ENCODE results near the gene ANKMY1.
"Not testable (repeated sequence)": the region's sequence is repeated elsewhere in the genome, so short reads cannot be mapped to it uniquely, and the experiment has no call there.

ANKMY1 gene

DNA sequence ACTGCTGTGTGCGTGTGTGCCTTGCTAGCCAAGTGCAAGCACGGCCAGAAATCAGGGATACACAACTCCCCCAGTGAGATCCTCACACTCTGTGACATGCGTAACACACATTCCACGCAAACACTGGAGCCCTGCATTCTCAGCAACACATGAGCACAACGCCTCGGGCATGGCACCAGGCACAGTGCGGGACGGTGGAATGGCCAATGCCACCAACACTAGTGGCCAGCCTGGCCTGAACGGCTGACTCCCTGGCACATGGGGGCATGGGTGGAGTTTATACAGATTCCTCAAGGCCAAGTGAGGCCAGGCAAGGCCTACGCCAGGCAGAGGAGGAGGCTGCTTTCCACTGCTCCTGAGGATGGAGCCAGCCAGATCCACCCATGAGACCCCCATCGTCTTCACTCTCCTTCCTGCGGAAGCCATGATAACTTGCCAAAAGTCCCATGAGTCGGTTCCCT, 56.2 kb downstream of the ANKMY1 start:
- DNase-seq: no peak

DNA sequence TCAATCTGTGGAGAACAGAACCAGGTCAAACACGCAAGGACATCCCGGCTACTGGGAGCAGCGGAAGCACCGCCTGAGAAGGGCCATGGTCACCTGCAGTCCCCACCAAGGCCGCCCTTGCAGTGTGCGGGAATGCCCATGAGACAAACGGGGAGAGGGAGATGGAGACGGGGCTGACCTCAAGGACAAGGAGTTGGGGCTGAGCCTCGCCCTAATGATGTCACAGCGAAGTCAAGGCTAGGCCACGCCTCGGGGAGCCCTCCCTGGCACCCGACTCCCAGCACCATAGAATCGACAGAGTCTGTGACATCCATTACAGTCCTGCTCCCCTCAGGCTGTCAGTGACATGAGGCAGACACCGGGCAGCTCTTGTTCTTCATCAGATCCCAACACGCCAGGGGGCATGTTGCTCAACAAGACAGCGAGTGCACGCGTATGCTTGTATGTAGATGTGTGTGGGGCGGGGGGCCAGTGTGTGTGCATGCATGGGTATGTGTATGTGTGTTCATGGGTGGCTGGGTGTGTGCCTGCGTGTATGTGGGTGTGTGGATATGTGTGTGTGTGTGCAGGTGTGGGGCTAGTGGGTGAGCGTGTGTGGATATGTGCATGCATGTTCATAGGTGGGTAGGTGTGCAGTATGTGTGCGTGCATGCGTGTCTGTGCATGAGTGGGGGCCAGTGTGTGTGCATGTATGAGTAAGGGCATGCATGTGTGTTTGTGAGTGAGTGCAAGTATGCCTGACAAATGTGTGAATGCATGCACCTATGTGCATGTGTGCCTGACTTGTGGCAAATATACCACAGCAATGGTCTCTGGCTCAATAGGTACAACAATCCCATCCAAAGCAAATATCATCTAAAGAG, 57.0 kb downstream of the ANKMY1 start:
- DNase-seq: no peak

DNA sequence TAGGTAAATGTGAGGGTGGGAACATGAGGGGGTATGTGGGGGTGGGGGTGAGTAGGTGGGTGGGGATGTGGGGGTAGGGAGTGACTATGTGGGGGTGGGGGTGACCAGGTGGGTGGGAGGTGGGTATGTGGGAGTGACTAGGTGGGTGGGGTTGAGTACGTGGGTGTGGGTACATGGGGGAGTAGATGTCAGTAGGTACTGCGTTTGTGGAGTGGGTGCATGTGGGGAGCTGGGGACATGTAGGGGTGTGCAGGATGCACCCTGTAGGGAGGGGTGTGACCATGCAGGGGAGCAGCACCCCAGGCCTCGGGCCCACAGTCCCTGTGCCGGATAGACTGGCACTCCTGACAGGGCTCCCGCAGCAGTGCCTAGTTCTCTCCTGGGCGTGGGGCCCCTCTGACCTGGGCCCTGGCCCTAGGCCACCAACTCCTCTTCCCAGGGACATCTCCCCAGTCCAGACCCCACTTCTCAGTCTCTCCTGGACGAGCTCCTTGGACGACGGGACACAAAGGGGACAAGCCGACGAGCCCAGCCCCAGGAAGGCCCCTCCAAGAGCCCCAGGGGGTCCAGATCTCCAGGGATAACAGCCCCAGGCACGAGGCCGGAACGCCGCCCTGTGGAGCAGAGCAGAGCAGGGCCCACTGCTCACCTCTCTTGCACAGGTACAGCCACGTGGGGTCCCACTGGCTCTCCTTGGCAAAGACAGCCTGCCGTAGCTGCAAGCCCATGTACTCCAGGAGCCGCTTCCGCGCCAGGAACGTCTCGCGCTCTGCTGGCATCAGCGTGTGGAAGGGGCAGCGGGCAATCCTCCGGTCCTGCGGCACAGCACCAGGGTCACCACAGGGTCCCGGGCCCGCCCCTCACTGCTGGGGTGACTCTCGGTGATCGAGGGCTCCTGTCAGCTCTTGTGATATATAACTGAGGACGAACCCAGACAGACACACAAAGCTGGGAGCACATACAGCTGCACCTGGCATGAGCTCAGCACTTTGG, 58.2 kb downstream of the ANKMY1 start:
- DNase-seq: no peak

DNA sequence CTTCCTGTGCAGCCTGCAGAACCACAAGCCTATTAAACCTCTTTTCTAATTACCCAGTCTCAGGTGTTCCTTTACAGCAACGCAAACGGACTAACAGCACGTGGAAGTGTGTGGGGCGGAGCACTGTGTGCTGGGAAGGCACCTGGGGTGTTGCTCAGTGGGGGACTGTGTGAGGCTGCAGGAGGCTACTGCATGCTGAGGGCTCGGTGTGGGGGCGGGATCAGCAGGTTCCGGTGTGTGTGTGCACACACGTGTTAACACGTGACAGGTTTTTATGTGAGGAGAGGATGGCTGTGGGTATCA, 58.9 kb downstream of the ANKMY1 start:
- no peak for DNase-seq

DNA sequence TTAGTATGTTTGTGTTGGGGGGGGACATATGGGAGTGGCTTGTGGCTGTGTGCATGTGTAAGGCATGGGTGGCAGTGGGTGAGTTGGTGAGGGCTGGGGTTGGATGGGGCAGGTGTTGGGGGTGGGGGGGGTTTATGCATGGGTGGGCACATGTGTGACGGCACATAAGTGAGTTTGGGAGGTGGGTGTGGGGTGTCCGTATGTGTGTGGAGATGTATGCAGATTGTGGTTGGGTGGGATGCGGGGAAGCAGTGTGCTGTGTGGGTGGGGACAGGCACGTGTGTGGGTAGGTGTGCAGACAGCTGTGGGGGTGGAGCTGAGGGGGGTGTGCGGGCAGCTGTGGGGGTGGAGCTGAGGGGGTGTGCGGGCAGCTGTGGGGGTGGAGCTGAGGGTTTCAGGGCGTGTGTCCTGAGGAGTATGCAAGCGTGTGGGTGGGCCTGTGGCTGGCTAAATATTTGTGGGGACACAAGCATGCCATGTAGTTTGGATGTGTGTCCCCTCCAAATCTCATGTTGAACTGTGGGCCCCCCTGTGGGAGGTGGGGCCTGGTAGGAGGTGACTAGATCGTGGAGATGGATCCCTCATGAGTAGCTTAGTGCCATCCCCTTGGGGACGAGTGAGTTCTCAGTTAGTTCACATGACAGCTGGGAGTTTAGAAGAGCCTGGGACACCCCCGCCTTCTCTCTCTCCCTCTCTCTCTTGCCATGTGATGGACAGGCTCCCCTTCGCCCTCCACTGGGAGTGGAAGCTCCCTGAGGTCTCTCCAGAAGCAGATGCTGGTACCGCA, 59.4 kb downstream of the ANKMY1 start:
- DNase-seq: no peak

DNA sequence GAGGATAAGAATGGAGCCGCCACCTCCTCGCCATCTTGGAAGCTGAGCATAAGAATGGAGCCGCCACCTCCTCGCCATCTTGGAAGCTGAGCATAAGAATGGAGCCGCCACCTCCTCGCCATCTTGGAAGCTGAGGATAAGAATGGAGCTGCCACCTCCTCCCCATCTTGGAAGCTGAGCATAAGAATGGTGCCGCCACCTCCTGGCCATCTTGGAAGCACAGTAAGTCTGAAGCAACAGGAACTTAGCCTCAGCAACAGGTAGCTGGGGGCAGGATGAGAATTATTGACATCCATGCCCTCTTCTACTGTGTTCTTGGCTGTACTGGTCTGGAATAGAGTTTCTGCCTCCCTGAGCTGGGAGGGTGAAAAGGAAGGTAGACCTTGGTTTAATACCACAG, 60.7 kb downstream of the ANKMY1 start:
- not testable (repeated sequence) for DNase-seq

DNA sequence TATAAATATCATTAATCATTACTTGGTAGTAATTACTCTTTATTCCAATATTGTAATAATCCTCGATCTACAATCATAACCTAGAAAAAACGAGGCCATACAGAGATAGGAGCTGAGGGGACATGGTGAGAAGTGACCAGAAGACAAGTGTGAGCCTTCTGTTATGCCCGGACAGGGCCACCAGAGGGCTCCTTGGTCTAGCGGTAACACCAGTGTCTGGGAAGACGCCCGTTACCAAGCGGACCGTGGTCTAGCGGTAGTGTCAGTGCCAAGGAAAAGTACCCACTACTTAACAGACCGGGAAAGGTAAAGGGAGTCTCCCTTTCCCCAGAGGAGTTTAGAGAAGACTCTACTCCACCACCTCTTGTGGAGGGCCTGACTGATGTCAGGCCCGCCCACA, 62.8 kb downstream of the ANKMY1 start:
- not testable (repeated sequence) for DNase-seq

DNA sequence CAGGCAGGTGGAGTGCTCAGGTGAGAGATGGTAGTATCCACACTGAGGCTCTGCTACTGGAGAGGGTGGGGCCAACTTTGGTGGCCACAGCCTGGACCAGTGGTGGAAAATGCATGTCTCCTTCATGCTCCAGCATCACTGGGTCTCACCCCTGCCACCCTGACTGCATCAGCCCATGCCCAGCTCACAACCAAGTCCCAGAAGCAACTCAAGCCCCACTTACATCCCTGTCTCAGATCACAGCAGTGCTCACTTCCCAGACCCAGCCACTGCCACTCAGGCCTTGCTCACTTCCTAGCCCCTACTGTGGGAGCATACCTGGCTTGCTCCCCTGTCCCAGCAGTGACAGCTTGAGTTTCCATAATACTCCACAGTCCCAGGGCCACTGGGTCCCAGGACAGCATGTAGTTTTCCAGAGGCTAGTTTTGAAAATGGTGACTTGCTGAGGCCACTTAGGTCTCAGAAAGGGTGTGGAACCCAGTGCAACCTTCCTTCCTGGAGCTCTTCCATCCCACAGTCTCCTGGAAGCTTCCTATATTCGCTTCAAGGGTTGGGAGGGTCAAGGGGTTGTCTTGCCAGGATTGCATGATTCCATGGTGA, 63.5 kb downstream of the ANKMY1 start:
- no peak for DNase-seq

DNA sequence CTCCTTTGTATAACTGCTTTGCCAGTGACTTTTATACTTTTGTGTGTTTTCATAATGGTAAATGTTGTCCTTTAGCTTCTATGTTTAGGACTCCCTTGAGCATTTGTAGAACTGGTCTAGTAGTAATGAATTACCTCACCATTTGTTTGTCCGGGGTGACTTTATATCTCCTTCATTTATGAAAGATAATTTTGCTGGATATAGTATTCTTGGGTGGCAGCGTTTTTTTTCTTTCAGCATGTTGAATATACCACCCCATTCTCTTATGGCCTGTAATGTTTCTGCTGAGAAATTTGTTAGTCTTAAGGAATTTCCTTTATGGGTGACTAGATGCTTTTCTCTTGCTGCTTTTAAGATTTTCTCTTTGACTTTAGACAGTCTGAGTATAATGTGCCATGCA, 66.3 kb downstream of the ANKMY1 start:
- no peak for DNase-seq

DNA sequence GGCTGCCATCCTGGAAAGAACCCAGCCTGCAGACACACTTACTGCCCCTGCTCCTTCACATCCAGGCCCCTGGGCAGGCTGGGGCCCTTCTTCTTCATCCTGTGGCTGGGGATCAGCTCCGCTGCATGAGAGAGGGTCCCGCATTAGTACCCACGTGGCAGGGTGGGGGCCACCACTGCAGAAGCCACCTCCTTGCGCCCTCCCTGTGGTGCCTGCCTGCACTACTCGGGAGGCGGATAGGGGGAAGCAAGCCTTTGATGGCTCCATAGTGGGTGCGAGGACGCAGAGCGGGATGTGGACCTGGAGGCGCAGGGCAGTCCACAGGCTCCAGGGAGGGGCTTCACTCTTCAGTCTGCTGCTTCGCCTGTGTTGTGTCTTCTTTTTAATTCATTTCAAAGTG, 75.6 kb downstream of the ANKMY1 start:
- DNase-seq: no peak

DNA sequence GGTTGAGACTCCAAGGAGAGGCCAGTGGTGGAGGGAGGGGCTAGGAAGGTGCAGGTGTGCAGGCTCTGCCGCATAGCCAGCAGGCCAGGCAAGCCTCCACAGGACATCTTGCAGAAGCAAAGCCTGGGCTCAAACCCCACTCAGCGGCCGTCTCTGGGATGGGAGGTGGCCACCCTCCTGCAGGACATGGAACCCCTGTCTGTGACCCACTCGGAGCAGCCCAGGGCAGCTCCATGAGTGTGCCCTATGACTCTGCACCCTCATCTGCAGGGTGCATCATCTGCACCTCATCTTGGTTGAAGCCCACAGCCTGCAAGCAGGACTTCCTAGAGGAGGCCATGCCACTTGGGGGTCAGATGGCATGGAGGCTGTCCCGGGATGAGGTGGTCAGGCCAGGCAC, 76.1 kb downstream of the ANKMY1 start:
- no peak for DNase-seq

DNA sequence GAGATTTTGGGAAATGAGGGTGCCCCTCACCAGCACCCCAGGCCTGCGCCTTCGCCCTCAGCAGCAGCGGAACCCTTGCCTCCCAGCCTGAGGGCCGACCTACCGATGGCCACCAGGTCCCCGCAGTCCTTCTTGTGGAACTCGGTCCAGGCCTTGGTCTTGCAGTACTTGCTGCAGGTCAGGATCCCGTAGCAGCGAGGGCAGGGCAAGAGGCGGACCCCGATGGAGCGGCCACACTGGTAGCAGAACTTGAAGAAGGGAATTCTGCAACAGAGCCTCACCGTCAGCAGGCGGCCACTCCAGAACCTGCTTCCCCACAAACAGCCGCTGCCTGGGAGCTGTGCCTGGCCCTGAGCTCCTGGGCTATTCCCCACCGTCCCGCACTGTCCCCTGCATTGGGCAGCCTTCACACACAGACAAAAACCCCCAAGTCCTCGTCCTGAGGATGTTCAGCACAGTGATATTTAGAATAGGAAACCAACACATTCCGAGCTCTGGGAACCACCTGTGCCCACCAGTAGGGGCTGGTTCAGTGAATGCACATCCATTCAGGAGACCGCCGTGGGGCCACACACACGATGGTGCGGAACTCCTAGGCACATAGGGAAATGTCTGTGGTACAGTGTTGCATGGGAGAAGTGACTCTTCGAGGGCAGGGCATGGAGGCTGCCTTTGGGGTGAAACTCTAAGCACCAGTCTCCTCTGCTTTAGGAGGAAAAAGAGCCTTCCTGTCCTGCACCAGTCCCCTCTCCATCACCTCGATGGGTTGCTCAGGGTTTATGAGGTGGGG, 76.8 kb downstream of the ANKMY1 start:
- DNase-seq: no peak

DNA sequence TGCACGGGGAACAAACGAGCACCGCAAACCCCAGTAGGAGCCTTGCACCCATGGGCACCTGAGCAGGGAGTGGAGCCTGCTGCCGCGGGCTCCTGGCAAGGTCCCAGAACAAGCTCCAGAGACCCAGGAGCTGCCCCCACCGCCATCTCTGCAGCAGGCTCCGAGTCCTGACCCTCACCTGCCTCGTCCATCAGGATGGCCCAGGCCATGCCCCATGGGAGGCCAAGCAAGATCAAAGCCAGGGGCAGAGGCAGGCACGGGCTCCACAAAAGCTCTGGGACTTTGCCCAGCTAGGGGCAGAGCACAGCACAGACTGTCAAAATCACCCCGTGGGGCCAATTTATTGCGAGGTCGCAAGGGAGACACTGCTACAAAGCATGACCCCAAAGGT, 78.7 kb downstream of the ANKMY1 start:
- no peak for DNase-seq

DNA sequence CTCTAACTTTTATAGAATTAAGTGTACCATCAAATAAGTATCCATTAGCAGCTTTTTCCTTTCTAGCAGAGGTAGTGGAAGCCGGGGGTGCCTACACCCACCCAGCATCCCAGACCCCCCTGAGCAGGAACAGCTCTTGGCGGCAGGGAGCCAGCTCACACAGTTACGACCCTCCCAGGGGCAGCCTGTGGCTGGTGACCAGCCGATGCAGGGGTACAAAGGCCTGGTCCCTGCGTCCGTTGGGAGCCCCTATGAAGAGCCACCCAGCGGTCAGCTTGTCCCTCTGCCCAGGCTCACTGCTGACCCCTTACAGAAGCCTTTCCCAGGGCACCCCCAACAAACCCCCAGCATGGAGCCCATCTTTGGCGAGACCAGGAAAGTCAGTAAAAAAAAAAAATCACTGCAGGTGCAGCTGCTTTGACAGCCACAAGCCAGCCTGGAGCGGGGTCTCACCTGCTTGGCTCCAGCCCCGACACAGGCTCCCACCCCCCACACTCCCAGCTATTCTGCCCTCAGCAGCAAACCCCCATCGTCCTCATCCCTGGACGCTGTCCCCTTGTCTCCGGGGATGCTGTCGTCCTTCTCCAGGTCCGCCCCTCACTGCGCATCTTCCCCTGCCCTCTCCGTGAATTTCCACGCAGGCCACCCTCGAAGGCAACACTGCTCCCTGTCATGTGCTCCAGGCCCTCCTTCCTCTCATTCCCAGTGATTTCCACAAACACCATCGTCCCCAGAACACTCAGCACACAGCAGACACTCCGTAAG, 79.3 kb downstream of the ANKMY1 start:
- DNase-seq: no peak

DNA sequence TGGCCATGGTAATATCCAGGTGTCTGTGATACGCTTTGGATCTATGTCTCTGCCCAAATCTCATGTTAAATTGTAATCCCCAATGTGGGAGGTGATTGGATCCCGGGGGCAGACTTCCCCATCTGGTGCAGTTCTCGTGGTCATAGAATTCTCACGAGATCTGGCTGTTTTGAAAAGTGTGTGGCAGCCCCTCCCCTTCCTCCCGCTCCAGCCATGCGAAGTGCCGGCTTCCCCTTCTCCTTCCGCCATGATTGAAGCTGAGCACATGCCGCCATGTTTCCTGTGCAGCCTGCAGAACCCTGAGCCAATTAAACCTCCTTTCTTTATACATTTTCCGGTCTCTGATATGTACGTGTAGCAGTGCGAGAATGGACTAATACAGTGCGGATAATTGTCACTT, 79.9 kb downstream of the ANKMY1 start:
- DNase-seq: no peak

DNA sequence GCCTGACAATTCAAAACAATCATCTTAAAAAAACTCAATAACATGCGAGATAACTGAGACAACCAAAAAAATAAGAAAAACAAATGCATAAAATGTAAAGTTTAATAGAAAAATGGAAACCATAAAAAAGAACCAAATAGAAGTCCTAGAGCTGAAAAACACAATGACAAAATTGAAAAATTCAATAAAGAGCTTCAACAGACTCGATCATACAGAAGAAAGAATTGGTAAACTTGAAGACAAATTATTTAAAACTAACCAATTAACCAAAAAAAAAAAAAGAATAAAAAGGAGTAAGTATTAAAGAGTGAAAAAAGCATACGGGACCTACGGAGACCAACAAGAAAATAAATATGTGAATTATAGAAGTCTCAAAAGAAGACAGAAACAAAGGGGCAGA, 84.6 kb downstream of the ANKMY1 start:
- DNase-seq: no peak

DNA sequence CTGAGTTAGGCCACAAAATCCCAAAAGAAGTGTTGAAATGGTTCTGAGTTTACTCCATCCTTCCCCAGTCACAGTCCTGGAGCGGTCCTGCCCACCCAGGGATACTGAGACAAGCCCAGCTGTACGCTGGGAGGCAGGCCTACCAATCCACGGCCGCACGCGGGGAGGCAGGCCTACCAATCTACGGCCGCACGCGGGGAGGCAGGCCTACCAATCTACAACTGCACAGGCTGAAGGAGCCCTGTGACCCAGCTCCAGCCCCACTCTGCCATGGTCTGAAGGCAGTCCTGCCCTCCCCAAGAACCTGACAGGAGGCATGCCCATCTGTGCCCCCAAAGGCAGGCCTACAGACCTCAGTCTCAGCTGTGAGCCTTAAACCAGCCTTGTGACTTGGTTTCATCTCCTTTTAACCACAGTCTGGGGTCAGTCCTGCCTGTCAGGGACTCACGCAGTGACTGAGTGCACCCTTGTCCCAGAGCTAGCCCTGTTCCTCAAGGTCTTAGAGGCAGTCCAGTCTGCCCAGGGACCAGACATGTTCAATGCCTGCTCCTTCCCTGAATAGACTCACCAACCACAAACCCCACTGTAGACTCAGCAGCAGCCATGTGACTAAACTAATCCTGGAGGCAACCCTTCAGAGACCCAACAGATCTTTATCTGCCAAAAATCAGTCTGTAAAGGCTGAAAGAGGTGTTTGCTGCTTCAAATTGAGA, 85.6 kb downstream of the ANKMY1 start:
- DNase-seq: no peak

DNA sequence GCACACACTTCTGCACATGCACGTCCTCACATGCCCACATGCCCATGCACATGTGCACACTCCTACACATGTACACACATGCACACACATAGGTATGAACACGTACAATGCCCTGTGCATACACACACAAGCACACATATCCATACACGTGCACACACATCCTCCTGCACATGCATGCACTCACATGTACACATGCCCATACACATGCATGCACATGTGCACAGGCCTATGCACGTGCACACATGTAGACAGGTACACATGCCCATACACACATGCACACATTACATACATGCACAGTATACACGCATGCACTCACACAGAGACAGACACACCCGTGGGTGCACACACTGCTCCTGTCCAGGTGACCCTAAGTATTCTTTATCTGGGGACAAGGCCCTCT, 88.0 kb downstream of the ANKMY1 start:
- DNase-seq: no peak

DNA sequence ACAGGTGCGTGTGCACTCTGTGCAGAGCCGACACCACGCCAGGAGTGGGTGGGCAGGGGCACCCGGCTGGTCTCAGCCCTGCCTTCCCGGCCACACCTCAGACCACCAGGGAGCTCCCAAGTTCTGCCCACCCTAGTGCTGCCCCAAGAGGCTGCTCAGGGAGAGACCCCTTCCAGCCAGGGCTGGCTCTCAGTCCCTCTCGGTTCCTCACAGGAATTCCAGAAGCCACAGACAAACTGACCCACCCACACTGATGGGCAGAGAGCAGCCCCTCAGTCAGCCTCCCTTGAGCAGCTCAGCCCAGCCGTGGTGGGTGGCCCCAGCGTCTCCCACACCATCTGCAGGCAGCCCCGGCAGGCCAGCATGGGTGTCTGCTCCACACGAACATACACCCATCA, 88.5 kb downstream of the ANKMY1 start:
- no peak for DNase-seq

Data from fibroblast of skin of right quadriceps (primary cell).